NCI-H1092 (cell line): Measurements from ENCODE around the gene DNLZ.
"Not testable (repeated sequence)": the region's sequence is repeated elsewhere in the genome, so short reads cannot be mapped to it uniquely, and the experiment has no call there.

ENCODE experiments used
- DNase-seq: peaks from one replicate; lab custom pipeline; 2025; lab: John Stamatoyannopoulos, UW

Gene DNLZ

DNA sequence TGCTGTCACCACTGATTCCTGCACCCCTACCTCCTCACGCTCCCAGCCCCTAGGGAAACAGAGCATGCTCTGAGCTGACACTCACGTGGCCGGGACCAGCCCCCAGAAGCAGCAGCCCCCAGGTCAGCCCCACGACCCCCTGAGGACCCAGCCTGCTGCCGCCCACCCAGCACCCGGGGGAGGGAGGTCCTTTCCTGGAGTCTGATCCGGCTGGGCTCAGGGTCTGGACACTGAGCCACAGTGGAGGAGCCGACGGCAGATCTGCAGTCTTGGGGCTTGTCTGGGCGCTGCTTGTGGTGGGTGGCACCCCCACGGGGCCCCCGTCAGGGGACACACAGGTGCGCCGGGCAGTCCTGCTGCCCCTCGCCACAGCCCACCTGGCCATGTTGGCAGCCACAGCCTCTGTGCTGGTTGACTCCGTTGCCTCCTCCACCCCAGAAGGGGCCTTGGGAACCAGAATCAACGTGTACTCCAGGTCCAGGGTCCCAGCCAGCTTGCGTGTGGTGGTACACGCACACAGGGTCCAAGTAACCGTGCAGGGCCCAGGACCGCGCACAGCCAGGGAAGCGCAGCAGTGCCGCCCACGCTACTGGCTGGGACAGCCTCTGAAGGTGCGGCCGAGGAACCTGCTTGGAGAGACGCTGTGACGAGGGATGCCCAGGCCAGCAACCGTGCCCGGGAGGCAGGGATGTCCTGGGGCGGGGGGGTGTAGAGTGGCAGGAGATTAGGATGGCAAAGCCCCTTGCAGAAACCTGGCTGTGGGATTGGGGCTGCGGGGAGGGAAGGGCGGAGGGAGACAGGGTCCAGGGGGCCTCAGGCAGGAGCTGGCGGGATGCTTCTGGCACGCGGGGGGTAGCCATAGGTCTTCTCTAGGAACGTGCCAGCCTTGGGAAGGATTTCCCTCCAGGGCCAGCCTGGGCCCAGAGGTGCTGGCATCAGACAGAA is 3.5 kb downstream of the DNLZ start:
- no peak for DNase-seq

DNA sequence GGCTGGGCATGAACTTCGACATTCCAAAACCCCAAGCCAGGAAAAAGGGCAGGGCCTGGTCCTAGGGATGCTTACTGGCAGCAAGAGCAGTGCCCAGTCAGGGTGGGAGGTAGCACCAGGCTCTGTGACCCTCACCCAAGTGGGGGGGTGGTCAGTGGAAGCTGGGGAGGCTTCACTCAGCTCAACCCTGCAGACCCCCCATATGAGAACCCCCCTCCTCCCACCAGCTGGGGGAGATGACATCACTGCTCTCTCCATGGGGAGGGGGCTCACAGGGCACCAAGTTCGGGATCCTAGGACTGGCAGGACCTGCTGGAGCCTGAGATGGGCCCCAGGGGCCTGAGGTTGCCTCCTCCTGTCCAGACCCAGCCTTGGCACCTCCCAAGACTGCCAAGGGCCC is 4.7 kb downstream of the DNLZ start:
- no peak for DNase-seq

DNA sequence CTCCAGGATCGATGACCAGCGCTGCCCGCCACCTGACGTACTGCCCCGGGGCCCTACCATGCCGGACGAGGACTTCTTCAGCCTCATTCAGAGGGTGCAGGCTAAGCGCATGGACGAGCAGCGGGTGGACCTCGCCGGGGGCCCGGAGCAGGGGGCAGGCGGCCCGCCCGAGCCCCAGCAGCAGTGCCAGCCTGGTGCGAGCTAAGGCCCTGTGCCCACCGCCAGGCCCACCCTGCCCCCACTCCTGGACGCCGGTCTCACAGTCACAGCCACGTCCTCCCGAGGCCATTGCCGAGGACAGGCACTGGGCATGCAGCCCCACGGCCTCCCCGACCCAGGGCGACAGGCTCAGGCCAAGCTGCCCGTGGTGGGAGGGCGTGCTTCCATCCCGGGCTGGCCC is 5.5 kb downstream of the DNLZ start:
- no peak for DNase-seq

DNA sequence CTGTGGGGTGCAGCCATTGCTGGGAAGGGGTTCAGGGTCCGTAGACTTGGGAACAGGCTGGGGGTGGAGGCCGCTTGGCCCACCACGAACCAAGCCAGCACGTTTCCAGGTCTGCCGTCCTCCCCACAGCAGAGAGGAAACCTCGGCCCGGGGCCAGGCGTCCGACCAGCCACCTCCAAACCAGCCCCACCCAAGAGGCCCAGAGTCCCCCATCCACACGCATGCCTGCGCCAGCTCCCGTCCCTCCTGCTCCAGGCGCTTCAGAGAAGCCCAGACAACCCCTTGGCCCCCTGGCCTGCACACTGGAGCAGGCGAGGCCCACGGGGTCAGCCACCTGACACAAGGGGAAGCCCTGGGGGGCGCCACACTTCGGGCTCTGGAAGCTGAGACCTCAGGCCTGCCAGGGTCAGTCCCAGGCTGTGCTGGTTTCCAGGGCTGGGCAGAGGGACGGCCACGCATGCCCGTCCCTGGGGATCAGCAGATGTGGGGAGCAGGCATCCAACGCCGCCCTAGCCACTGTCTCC is 6.3 kb downstream of the DNLZ start:
- no peak for DNase-seq

DNA sequence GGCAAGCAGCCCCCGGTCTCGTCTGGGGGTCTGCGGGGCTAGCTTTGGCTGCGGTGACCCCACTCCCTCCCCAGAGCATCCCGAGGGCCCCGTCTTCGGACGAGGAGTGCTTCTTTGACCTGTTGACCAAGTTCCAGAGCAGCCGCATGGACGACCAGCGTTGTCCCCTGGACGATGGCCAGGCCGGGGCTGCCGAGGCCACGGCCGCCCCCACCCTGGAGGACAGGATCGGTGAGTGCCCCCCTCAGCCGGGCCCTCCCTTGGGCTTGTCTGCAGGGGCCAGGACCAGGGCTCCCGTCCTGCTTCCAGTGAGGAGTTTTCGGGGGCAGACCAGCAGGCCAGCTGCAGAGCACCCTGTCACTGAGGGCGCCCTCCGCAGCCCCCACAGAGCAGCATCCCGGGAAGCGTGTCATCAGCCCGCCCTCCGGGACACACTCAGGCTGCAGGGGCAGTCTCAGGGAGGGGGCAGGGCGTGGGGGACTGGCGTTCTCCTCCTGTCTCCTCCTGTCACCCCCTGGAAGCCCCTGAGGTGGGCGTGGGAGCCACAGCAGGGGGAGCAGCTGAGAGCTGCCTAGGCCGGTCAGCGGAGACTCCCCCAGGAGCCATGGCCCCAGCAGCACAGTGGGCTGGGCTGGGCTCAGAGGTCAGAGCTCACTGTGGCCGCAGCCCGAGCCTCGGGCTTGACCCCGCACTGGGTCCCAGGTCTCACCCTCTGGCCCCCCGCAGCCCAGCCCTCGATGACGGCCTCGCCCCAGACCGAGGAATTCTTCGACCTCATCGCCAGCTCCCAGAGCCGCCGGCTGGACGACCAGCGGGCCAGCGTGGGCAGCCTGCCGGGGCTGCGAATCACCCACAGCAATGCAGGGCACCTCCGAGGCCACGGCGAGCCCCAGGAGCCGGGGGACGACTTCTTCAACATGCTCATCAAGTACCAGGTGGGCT is 7.7 kb downstream of the DNLZ start:
- DNase-seq, result no peak

DNA sequence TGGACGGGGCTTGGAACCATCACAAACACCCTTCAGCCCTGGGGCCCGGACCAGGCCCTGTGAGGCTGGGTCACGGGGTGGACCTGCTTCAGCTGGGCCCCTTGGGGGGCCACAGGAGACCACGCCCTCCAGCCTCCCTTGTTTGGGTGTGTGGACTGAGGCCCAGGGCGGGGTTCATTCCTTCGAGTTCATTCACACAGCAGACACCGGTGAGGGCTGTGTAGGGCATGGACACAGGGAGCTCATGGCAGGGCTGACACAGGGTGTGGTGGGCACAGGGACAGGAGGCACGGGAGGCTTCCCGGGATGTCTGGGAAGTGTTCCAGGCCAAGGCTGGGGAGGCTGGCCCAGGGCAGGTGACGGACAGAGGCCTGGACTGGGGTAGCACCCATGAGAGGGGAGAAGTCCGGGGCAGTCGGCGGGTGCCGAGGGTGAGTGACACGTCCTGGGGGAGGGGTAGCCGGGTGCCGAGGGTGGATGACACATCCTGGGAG is 8.9 kb downstream of the DNLZ start:
- no peak for DNase-seq

DNA sequence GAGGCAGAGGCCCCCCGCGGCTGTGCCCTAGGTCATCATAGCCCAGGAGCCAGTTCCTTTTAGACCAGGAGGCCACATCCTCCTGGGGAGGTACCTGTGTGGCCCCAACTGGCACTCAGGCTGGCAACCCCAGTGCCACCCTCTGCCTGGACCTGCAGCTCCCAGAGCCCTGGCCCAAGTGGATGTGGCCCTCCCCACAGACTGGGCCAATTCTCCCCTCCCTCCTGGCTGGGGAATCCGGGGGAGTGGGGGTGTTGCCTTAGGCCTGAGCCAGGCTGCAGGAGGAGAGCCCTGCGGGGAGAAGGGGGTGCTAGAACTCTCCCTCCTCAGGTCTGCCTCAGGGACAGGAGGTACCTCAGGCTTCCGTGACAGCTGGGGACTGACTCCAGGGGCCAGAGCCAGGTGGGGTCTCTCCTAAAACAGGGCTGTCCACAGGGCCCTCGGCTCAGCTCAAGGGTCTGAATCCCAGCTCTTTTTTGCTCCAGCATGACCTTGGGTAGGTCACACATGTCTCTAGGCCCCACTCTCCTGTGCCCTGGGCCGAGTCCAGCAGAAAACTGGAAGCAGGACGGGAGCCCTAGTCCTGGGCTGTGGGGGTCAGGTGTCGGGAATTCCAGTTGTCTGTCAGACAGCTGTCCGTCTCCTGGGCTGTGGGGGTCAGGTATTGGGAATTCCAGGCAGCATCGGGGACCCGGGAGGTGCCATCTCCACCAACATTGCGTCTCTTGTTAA is 9.6 kb downstream of the DNLZ start:
- no peak for DNase-seq

DNA sequence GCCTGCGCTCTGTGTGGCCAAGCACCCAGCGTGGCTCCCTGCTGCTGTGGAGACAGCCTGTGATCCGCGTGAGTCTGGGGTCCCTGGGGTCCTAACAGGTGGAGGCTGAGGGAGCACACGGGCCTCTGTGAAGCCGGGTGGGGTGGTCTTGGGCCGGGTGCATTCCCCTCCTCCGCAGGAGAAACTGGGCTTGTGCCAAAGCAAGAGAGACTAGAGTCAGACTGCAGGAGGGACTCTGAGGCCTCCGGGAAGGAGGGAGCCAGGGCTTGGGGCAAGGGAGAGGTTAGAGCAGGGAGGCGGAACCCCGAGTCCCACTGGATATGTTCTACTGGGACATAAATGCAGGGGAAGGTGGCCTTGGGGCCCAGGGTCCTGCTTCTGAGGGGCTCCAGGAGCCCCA is 10.5 kb downstream of the DNLZ start:
- no peak for DNase-seq

DNA sequence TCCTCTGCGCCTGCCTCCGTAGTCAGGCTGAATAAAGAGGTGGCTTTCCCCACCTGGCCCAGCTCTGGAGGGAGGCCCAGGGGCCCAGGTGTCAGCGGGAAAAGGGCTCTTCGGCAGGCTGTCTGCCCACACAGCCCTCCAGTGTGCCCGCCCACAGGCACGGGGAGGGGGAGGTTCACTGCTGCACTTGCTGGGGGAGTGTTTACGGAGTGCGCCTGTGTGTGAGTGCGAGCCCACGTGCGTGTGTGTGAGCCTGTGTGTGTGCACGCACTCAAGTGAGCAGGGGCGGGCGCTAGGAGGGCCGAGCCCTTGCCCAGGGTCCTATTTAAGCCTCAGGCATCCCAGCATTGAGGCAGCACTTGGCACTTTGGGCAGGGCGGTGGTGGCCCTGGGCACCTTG is 10.9 kb downstream of the DNLZ start:
- no peak for DNase-seq

DNA sequence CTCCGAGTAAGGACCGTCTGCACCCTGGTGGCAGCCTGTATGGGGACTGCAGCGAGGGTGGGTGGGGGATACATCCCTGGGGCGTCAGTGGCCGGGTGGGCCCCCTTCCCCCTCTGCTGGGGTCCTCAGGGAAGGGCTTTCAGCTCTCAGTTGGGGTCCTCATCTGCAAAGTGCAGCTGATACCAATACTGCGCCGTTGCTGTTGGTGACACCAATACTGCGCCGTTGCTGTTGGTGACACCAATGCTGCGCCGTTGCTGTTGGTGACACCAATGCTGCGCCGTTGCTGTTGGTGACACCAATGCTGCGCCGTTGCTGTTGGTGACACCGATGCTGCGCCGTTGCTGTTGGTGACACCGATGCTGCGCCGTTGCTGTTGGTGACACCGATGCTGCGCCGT is 11.7 kb downstream of the DNLZ start:
- DNase-seq, result not testable (repeated sequence)

DNA sequence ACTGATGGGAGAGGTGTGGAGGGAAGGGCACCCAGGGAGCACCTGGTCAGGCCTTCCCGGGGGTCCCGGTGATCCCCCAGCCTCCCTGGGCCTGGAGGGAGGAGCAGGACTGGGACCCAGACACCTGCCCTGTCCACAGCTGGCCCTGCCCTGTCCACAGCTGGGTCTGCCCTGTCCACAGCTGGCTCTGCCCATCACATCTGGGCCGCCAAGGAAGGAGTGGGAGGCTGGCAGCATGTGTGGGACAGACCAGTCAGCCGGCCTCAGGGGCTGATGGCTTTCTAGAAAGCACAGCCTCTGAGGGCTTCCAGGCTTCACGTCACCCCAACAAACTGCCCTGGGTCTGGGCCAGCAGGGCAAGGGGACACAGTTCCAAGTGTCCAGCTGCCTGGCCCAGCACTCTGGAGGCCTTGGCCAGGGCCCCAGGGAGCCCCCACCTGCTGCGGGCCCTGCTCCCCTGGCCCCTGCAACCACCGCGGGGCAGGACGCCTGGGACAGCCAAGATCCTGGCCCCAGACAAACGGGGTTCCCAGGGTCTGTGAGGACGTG is 12.2 kb downstream of the DNLZ start:
- no peak for DNase-seq

DNA sequence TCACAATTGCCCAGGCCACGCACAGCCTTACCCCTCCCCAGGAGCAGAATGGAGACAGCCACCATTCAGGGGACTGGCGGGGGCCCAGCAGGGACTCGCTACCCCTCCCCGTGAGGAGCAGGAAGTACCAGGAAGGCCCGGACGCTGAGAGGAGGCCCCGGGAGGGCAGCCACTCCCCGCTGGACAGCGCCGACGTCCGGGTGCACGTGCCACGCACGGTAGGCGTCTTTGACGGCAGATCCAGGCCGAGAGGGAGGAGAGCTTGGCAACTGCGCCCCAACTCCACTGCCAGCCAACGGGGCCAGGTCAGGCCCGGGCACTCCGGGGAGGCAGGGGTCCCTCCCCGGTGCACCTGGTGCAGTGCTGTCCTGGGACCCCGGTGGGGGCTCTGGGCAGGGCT is 14.0 kb downstream of the DNLZ start:
- DNase-seq, result no peak

DNA sequence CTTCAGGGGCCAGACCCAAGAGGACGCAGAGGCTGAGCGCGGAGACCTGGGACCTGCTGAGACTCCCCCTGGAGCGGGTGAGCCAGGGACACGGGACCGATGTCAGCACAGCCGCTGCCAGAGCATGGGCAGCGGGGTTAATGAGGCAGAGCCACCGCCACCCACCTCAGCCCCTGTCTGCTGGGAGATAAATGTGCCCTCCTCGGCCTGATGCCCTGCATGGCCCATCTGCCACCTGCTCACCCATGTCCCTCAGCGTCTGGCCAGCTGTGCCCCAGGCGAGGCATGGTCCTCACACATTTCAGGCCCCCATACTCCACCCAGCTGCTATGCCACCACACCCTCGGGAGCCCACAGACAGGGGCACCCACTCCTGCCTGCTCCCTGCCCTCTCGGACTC is 14.9 kb downstream of the DNLZ start:
- DNase-seq, result no peak

DNA sequence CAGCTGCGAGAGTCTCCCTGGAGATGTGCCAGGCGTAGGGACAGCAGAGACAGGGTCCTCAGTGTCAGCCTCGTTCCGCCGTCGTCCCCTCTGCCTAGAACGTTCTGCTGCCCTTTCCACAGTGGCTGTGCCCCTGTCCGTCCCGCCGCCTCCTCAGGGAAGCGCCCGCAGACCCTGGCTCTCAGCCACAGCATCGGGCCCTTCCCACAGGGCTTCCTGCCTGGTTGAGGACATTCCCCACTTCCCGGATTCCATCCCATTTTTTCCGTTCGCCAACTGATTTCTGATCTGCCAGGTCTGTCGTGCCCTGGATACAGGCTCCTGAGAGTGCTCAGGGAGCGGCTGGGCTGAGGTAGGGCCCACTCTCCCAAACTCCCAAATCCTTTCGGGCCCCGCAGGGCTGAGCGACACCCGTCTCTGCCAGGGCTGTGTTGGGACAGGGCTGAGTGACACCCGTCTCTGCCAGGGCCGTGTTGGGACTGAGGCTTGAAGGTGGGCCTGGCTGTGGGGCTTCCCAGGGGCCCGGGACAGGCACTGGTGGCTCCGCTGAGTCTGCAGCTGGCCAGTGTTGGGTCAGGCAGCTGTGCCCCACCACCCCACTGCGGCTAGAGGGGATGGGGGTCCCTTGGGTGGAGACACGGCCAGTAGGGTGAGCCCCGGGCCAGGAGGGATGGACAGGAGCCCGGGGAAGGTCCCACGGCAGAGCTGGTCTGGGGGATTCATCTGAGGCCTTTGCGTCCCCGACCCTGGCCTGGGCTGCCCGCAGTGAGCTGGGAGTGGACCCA is 15.9 kb downstream of the DNLZ start:
- no peak for DNase-seq

DNA sequence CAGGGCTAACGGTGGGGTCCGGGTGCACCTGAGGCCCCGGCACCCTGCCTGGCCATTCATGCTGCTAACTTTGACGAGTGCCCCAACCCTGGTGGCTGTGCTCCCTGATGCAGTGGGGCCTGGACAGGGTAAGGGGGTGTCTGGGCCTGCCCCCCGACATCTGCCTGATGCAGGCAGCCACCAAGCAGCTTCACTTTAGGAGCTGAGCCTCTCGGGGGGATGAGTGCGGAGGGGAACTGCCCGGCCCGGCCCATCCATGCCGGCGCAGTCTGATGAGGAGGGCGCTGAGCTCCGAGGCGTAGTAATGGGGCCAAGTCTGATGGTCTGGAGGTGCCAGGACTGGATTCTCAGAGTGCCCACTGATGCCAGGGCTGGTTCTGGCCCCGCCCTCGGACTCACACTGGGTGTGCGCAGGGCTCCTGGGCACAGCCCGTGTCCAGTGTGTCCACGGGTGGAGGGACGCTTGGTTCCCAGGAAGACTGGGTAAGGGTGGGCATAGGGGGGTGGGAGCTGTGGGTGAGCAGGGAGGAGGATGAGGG is 16.5 kb downstream of the DNLZ start:
- DNase-seq, result no peak

DNA sequence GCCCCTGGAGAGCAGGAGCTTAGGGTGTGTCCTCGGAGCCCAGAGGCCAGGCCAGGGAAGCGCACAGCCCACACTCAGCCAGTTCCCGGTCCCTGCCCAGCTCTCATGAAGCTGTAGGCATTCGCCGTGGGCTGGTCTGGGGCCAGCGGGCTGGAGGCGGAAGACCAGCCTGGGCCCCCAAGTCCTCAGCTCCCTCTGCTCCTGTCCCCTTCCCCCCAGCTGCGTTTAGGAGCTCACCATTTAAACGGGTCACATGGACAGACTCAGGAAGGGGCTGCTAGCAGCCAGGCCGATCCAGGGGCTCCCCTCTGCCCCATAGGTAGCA is 17.4 kb downstream of the DNLZ start:
- DNase-seq, result no peak

DNA sequence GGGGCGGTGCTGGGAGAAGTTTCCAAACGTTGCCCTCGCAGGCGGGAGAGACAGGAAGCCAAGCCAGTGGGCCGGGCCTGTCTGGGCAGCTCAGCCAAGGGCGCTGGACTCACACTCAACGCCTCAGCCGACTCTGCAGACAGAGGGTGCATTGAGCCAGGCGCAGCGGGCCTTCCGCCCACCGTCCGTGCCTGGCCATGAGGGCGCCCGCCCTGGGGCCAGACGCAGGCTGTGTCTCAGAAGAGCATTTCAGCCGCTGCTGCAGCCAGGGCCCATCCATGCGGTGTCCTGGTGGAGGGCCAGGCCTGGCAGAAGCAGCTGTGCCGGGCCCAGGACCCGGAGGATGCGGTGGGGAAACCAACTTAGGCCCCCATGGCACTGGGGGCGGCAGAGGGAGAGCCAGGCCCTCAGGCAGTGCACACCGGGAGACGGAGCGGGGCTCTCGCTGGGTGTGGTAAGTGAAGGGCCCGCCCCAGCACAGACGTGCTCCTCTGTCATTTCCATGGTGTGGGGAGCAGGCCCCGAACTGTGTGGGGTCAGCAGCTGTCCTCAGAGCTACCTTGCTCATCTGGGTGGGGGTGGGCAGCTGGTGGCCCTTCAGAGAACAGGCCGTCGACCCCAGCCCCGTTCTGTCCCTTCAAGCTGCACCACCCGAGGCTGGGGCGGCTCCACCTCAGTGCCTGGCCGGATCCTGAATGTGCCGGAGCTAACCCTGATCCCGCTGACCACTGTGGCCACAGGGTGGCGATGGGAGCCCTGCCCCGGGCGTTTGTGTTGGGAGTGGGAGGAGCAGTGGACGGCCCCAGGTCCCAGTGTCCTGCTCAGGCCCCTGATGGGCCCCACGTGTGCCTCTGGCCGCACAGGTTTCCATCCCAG is 18.0 kb downstream of the DNLZ start:
- DNase-seq, result no peak

DNA sequence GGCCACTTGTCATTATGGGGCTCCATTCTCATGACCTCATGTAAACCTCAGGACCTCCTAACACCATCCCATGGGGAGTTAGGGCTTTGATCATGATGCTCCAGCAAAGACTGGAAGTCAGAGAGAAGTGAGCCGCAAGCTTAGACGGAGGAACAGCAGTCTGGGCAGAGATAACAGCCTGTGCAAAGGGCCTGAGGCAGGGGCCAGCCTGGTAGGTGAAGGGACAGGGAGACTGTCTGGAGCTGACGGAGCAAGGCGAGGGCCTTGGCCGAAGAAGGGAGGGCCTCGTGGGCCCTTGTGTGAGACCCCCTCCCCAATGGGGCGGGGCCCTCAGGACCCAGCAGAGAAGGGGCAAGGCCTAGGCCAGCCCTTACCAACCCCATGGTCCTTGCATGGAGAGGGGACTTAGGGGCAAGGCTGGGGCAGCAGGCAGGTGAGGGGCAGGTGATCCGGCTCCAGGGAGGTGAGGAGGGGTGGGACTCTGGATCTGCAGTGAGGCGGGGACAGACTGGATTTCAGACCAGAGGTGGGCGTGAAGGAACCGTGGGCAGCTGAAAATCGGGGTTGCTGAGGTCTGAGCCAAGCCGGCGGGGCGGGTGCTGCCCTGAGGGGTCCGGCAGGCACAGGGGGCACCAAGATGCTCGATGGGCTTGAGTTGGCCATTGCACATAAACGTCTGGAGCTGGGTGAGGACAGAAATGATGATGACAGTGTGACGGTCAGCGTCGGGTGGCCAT is 18.8 kb downstream of the DNLZ start:
- DNase-seq, result no peak

DNA sequence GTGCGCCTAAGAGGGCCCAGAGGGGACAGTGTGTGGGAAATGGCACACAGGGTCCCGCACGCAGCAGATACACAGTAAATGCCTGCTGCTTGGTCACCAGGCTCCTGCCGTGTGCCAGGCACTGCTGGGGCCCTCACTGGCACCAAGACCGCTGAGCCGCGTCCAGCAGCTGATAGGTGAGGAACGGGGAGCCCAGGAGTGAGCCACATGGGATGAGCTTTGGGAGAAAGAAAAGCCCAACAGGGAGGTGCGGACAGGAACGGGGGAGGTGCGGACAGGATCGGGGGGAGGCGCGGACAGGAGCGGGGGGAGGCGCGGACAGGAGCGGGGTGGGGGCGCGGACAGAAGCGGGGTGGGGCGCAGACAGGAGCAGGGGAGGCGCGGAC is 19.7 kb downstream of the DNLZ start:
- DNase-seq, result no peak
